ENCODE measurements around the gene LONRF3. TPM values are rescaled to one million over a fixed set of nuclear protein-coding genes. Genes with fewer than 3 reads are reported as not detected.
A peak's percentile ranks its signal among the peaks of the same experiment; 100 is the strongest.

The LONRF3 gene
- total RNA-seq, 2 donors from 2014 or later = 8.5 to 24.6 TPM

- TF ChIP-seq CTCF (IDR thresholded peaks at IDR 0.05) = no peak
- no peak overlapping the region for H3K4me3 ChIP-seq
- no peak for ATAC-seq (ENCODE audit: insufficient number of reproducible peaks, low FRiP score, low read depth)
These were observed 9.0 kb upstream of the LONRF3 start for GRCh38 chrX:118965395-118965794.

GRCh38 chrX:118968031-118968430, 6.4 kb upstream of the LONRF3 start:
- no peak overlapping the region for H3K27ac ChIP-seq
- no peaks in the 10 kb centered on the region for H3K27me3 ChIP-seq (replicated peaks; ENCODE audit: insufficient read depth)
- no peaks in the 10 kb centered on the region for H3K36me3 ChIP-seq
- DNase-seq (ENCODE audit: low spot score) (no peak), ATAC-seq (ENCODE audit: insufficient number of reproducible peaks, low FRiP score, low read depth) (no peak)
- no peaks in the 10 kb centered on the region for H3K9me3 ChIP-seq
- no peak for TF ChIP-seq CTCF (IDR thresholded peaks at IDR 0.05)
- H3K4me3 ChIP-seq = no peak overlapping the region
- H3K4me1 ChIP-seq (ENCODE audit: control insufficient read depth in 1 of 2, low read depth in 2 of 2) = peaks cover 0 to 1% of the 10 kb centered on the region in 2 donors

More at GRCh38 chrX:118965395-118965794, 9.0 kb upstream of the LONRF3 start:
- no peaks in the 10 kb centered on the region for H3K4me1 ChIP-seq (ENCODE audit: control insufficient read depth in 1 of 2, low read depth in 2 of 2)
- DNase-seq (ENCODE audit: low spot score) = no peak
- no peaks in the 10 kb centered on the region for H3K9me3 ChIP-seq
- no peaks in the 10 kb centered on the region for H3K27me3 ChIP-seq (replicated peaks; ENCODE audit: insufficient read depth)
- H3K36me3 ChIP-seq = no peaks in the 10 kb centered on the region
- no peak overlapping the region for H3K27ac ChIP-seq

GRCh38 chrX:118971552-118971951, 2.9 kb upstream of the LONRF3 start:
- no peaks in the 10 kb centered on the region for H3K9me3 ChIP-seq
- peaks cover 0 to 4% of the 10 kb centered on the region in 2 donors for H3K4me1 ChIP-seq (ENCODE audit: control insufficient read depth in 1 of 2, low read depth in 2 of 2)
- TF ChIP-seq CTCF (IDR thresholded peaks at IDR 0.05) = no peak
- no peak overlapping the region for H3K4me3 ChIP-seq
- ATAC-seq (ENCODE audit: insufficient number of reproducible peaks, low FRiP score, low read depth) (no peak), DNase-seq (ENCODE audit: low spot score) (no peak)
- H3K36me3 ChIP-seq = no peaks in the 10 kb centered on the region
- no peak overlapping the region for H3K27ac ChIP-seq
- H3K27me3 ChIP-seq (replicated peaks; ENCODE audit: insufficient read depth) = no peaks in the 10 kb centered on the region

- H3K27me3 ChIP-seq (replicated peaks; ENCODE audit: insufficient read depth) = no peaks in the 10 kb centered on the region
- H3K4me1 ChIP-seq (ENCODE audit: control insufficient read depth in 1 of 2, low read depth in 2 of 2) = peaks cover 0 to 4% of the 10 kb centered on the region in 2 donors
- H3K27ac ChIP-seq = peak overlapping the region in 1 of 2 donors; percentile 78
- TF ChIP-seq CTCF (IDR thresholded peaks at IDR 0.05) = no peak
- peak overlapping the region; percentile 84 for H3K4me3 ChIP-seq
- DNase-seq (ENCODE audit: low spot score) (no peak), ATAC-seq (ENCODE audit: insufficient number of reproducible peaks, low FRiP score, low read depth) (no peak)
- no peaks in the 10 kb centered on the region for H3K9me3 ChIP-seq
- H3K36me3 ChIP-seq = no peaks in the 10 kb centered on the region
These were observed 880 bp upstream of the LONRF3 start for GRCh38 chrX:118973389-118974087.

GRCh38 chrX:118974908-118975671, 672 bp downstream of the LONRF3 start:
- Histone ChIP-seq H3K36me3 (no peaks in the 10 kb centered on the region), H3K27me3 (replicated peaks; ENCODE audit: insufficient read depth) (no peaks in the 10 kb centered on the region), H3K9me3 (no peaks in the 10 kb centered on the region), H3K27ac (peak overlapping the region; percentile 68 to 78), H3K4me3 (peak overlapping the region; percentile 84), H3K4me1 (ENCODE audit: control insufficient read depth in 1 of 2, low read depth in 2 of 2) (peaks cover 0 to 4% of the 10 kb centered on the region in 2 donors)
- ATAC-seq (ENCODE audit: insufficient number of reproducible peaks, low FRiP score, low read depth) (no peak), DNase-seq (ENCODE audit: low spot score) (no peak)
- no peak for TF ChIP-seq CTCF (IDR thresholded peaks at IDR 0.05)
